Fibroblast of villous mesenchyme (primary cell): ENCODE data around the gene COL1A1. TPM values are rescaled to one million over a fixed set of nuclear protein-coding genes. Genes with fewer than 3 reads are reported as not detected.
A peak's percentile ranks its signal among the peaks of the same experiment; 100 is the strongest.

ENCODE experiments used
- DNase-seq: peaks from one replicate; pipeline ENCODE4 v3.0.0-alpha.2; 2010; ENCODE audit warnings: low read depth
- H3K4me3 ChIP-seq: 2 replicates; pipeline ENCODE4 v1.5.1; 2011; ENCODE audit warnings: low read depth, mild to moderate bottlenecking, low read length
- total RNA-seq: library from RNA; depleted of rRNA; stranded (reverse); fragments of >200 nt; gene quantifications from 2 replicates; pipeline ENCODE4 v1.2.3, GENCODE V29; 2012
- TF ChIP-seq, protein P1 (sequence below): IDR thresholded peaks from 2 replicates; pipeline ENCODE4 v1.5.1; 2012; ENCODE audit warnings: low read depth, mild to moderate bottlenecking, low read length; ENCODE audit not compliant: insufficient read depth

Gene COL1A1
- total RNA-seq, 1 donor = 2,749 TPM

DNA sequence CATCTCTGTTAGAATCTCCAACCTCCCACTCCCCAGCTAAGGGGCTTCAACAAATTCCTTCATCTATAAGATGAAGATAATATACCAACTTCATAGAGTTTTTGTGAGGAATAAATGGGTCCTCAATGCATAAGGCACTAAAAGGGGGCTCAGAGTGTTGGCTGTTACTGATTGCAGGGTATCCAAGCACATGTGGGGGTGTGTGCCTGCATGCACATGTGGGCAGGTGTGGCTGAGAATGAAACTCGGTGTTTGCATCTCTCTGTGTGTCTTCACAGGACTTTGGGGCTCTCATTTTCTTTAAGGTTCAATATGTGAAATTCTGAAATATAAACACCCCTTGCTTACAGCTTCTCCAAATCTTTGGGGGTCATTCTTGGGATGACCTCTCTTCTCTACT, 46.8 kb downstream of the COL1A1 start:
- no peak for DNase-seq
- TF ChIP-seq, protein P1, sequence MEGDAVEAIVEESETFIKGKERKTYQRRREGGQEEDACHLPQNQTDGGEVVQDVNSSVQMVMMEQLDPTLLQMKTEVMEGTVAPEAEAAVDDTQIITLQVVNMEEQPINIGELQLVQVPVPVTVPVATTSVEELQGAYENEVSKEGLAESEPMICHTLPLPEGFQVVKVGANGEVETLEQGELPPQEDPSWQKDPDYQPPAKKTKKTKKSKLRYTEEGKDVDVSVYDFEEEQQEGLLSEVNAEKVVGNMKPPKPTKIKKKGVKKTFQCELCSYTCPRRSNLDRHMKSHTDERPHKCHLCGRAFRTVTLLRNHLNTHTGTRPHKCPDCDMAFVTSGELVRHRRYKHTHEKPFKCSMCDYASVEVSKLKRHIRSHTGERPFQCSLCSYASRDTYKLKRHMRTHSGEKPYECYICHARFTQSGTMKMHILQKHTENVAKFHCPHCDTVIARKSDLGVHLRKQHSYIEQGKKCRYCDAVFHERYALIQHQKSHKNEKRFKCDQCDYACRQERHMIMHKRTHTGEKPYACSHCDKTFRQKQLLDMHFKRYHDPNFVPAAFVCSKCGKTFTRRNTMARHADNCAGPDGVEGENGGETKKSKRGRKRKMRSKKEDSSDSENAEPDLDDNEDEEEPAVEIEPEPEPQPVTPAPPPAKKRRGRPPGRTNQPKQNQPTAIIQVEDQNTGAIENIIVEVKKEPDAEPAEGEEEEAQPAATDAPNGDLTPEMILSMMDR = no peak
- H3K4me3 ChIP-seq = no peak overlapping the region

DNA sequence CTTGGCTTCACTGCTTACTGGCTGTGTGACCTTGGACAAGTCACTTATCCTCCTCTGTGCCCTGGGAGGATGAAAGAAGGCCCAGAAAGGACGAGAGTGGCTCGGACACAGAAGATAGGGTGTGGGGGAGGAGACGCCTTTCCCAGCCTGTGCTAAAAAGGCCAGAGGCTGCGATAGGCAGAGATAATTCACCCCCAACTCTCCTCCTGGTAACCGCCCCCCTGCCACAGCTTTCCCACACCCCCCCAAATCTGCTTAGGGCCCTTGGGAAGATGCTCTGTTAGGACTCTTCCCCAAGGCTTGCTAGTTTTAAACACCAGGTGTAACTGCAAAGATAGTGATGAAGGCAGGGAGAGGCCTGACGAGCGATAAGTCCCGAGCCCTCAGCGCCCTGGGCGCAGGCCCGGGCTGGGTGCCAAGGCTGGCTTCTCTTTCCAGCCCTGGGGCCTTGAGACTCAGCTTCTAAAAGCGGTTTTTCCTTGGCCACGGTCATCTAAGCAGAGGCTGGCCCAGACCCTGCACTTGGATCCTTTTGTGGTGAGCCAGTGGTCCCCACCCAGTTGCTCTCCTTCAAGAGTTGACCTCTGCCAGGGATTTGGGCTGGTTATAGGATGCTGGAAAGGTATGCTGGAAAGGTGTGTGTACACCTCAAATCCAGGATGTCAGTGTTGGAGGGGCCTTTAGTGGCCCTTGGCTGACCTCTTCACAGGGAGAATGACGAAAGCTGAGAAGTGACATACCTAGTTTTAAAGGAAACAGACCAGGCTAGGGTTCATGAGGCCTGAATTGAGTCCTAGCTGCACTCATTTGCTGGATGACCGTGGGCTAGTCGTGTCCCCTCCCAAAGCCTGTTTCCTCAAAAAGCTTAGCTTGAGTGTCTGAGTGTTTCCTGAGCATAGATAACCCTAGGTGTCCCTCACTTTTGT, 47.5 kb downstream of the COL1A1 start:
- no peak overlapping the region for H3K4me3 ChIP-seq
- no peak for DNase-seq
- TF ChIP-seq, protein P1 = no peak

DNA sequence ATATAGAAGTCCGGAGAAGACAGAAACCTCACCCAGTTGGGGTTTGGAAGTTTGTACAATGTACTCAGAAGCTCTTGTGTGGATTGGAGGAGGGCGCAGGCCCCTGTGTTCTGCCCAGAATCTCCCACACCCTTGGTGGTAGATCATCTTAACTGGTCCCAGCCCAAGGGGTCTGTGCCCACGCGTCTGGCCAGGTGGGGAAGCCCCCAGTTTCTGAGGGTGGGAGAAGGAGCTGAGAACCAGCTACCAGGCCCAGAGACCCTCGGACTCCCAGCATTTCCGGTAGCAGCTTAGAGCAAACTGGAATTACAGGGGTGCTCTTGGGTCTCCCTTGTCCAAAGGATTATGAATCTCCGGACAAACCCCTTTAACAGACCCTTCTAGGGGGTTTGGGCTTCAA, 48.7 kb downstream of the COL1A1 start:
- no peak for DNase-seq
- TF ChIP-seq, protein P1 = no peak
- no peak overlapping the region for H3K4me3 ChIP-seq

- peak; percentile 91 for DNase-seq
- TF ChIP-seq, protein P1 = no peak
- peak overlapping the region; percentile 85 for H3K4me3 ChIP-seq
Observed at GRCh38 chr17:50151937-50152547, 49.4 kb downstream of the COL1A1 start.

DNA sequence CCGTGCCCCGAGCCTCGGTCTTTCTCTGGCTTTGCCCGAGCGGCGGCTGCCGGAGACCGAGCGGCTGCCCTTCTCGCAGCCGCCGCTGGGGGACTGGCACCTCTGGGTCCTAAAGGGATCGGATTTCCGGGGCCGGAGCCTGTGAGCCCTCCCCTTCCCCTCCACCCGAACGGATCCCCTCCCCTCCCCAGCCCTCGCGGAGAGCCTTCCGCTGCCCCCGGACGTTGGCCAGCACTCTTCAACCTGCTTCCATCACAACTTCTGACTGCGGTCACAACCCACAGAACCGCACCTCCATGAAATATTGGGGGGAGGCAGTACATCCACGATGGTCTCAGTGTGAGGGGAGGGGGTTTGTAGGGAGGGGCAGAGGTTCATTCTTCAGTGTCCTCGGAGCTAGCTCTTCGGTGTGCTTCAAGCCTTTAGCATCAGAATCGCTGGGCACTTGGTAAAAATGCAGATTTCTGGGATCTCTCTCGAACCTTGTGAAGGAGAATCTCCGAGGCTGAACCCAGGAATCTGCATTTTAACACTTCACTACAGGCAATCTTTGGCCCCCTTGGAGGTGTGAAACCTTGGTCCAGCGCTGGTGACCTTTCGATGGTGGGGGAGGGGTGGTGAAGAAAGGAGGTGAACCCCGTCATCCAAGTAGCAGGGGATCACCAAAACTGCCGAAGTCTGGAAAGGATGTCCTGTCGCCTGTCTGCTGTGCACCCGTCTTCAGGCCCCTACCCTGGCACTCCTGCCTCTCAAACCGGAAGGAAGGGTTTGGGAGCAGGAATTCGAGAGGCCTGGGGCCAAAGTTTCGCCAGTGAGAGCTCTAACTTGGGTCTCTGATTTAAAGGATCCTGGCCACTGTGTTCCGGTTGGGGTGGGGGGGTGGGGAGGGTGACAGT, 50.1 kb downstream of the COL1A1 start:
- peak; percentile 91 for DNase-seq
- H3K4me3 ChIP-seq = peak overlapping the region; percentile 85
- TF ChIP-seq, protein P1 = peak; percentile 60

GRCh38 chr17:50150354-50151040, 50.9 kb downstream of the COL1A1 start, which contains the start of gene PPP1R9B:
Gene PPP1R9B (minus strand): TSS chr17:50150677. CDS start chr17:50150513, 164 bp downstream.
- DNase-seq = no peak

More at GRCh38 chr17:50150354-50151040, 50.9 kb downstream of the COL1A1 start, which contains the start of gene PPP1R9B:
- TF ChIP-seq, protein P1 = no peak
- peak within 1 kb of the TSS; percentile 85 for H3K4me3 ChIP-seq
